Calu3 (cell line): Measurements from ENCODE around the gene ATP6V0A1. TPM values are rescaled to one million over a fixed set of nuclear protein-coding genes. Genes with fewer than 3 reads are reported as not detected.
A peak's percentile ranks its signal among the peaks of the same experiment; 100 is the strongest.

Source experiments
- BruUV-seq: library from RNA; stranded (reverse); fragments of 400-500 nt; replicated peaks from 2 replicates; lab custom pipeline; 2021; lab: Mats Ljungman, UMichigan
- CTCF ChIA-PET: fragments of 300-600 bp; sonication (Branson Sonifier 250); formaldehyde crosslinking; loops from one replicate; lab custom pipeline; 2022; ENCODE audit warnings: antibody characterized with exemption; lab: Charles Lee
- DNase-seq: peaks from one replicate; pipeline ENCODE4 v3.0.0; 2022
- H3K27ac Mint-ChIP-seq: one replicate; pipeline ENCODE4 v1.8.0; 2022; ENCODE audit warnings: mixed read lengths; ENCODE audit not compliant: unreplicated experiment
- H3K27me3 Mint-ChIP-seq: one replicate; pipeline ENCODE4 v1.8.0; 2022; ENCODE audit warnings: mixed read lengths; ENCODE audit not compliant: unreplicated experiment
- H3K36me3 Mint-ChIP-seq: one replicate; pipeline ENCODE4 v1.8.0; 2022; ENCODE audit warnings: mild to moderate bottlenecking, moderate library complexity, mixed read lengths; ENCODE audit not compliant: insufficient read depth, unreplicated experiment
- H3K4me1 Mint-ChIP-seq: one replicate; pipeline ENCODE4 v1.8.0; 2022; ENCODE audit warnings: mild to moderate bottlenecking, low read depth, mixed read lengths; ENCODE audit not compliant: unreplicated experiment
- H3K4me3 Mint-ChIP-seq: one replicate; pipeline ENCODE4 v1.8.0; 2022; ENCODE audit warnings: mild to moderate bottlenecking, low read depth, moderate library complexity, mixed read lengths; ENCODE audit not compliant: unreplicated experiment
- H3K9me3 Mint-ChIP-seq: one replicate; pipeline ENCODE4 v1.8.0; 2022; ENCODE audit warnings: low read depth, mixed read lengths; ENCODE audit not compliant: unreplicated experiment
- CTCF ChIP-seq: fragments of 200-600 bp; IDR thresholded peaks from one replicate; pipeline ENCODE4 v1.8.0; 2022; ENCODE audit warnings: antibody characterized with exemption; ENCODE audit not compliant: unreplicated experiment
- intact Hi-C: fragments of 100-400 bp; cut with micrococcal nuclease; formaldehyde crosslinking; loops from one replicate; pipeline ENCODE4 v1.10.0; 2022; ENCODE audit not compliant: unreplicated experiment
- total RNA-seq: library from RNA; stranded (reverse); gene quantifications from 2 replicates; pipeline ENCODE4 v1.2.3, GENCODE V29; 2022

The ATP6V0A1 gene
- total RNA-seq, 1 experiment from 2014 or later = 141 TPM

GRCh38 chr17:42565523-42566214, 107.0 kb downstream of the ATP6V0A1 start:
- CTCF ChIA-PET = interaction anchor here (1.1 to 1.3 kb wide), 2 partner anchors 11 to 17 kb away, joined by 4 read pairs; partner anchors contain the start of gene PSMC3IP
- H3K4me1 Mint-ChIP-seq = peaks cover 34% of the 10 kb centered on the region
- H3K9me3 Mint-ChIP-seq = no peaks in the 10 kb centered on the region
- intact Hi-C loops = no loop called here
- H3K4me3 Mint-ChIP-seq = peak overlapping the region; percentile 85
- H3K27me3 Mint-ChIP-seq = no peaks in the 10 kb centered on the region
- TF ChIP-seq CTCF = no peak
- BruUV-seq = no TSS peak
- H3K27ac Mint-ChIP-seq = peak overlapping the region; percentile 47
- peaks cover 90% of the 10 kb centered on the region for H3K36me3 Mint-ChIP-seq
- DNase-seq = no peak

DNA sequence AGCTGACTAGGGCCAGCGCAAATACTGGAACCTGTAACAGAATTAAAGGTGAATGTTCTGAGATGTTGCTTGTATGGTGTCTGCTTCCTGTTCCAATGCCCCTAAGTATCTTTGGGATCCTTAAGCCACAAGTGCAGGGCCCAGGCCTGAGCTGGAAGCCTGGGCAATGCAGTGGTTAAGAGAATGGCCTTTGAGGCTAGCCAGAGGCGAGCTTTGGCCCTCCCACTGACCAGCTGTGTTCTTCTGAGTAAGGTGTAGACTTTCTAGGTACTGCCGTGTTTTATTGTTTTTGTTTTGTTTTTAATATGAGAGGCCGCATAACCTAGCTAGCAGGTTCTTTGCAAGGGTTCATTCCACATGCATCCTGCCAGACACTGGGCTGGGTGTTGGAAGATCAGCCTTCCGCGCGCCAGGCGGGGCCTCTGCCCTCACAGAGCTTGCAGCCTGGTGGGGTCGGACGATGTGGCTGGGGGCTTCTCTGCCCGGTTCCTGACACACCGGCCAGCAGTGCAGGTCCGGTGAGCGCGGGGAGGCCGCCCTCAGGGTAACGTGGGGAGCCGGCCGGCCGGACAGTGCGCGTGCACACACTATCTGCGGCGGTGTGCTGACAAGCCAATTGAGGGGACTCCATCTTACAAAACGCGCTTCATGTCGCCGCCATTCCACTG, 107.7 kb downstream of the ATP6V0A1 start:
- BruUV-seq = no TSS peak
- DNase-seq = no peak
- intact Hi-C loops = no loop called here
- Mint-ChIP-seq H3K4me3 (peak overlapping the region; percentile 85), H3K4me1 (peaks cover 34% of the 10 kb centered on the region), H3K36me3 (peaks cover 90% of the 10 kb centered on the region), H3K9me3 (no peaks in the 10 kb centered on the region), H3K27ac (peak overlapping the region; percentile 47), H3K27me3 (no peaks in the 10 kb centered on the region)
- TF ChIP-seq CTCF = no peak
- CTCF ChIA-PET = interaction anchor here (1.1 to 1.3 kb wide), 3 partner anchors 9 to 18 kb away, joined by 3 to 4 read pairs (median 4); partner anchors contain the start of gene PSMC3IP

GRCh38 chr17:42566883-42567573, 108.3 kb downstream of the ATP6V0A1 start, which contains the start of gene MLX:
MLX (plus strand) TSS chr17:42567100; CDS start chr17:42567125, 25 bp downstream.
- CTCF ChIA-PET = interaction anchor here (0.8 to 1.3 kb wide), 7 partner anchors 9 to 206 kb away, joined by 3 to 9 read pairs (median 3); partner anchors contain the start of genes PSMC3IP, RETREG3 and VPS25
- H3K9me3 Mint-ChIP-seq = no peaks in the 10 kb centered on the region
- BruUV-seq = TSS peak; percentile 0

More at GRCh38 chr17:42566883-42567573, 108.3 kb downstream of the ATP6V0A1 start, which contains the start of gene MLX:
- peak within 1 kb of the TSS; percentile 47 for H3K27ac Mint-ChIP-seq
- no peak for TF ChIP-seq CTCF
- H3K27me3 Mint-ChIP-seq = no peaks in the 10 kb centered on the region
- H3K36me3 Mint-ChIP-seq = peaks cover 90% of the 10 kb centered on the region
- H3K4me1 Mint-ChIP-seq = peaks cover 34% of the 10 kb centered on the region
- intact Hi-C loops = no loop called here
- DNase-seq = peak; percentile 98
- peak within 1 kb of the TSS; percentile 85 for H3K4me3 Mint-ChIP-seq
